Aorta (tissue), 5 donors: ENCODE data around the gene KCND2. TPM values are rescaled to one million over a fixed set of nuclear protein-coding genes. Genes with fewer than 3 reads are reported as not detected.

Experiments used
- ATAC-seq: fragments of 200-7000 bp; cut with Tn5 transposase; one replicate; pipeline ENCODE4 v1.9.1; 2022; ENCODE audit warnings: moderate library complexity; ENCODE audit not compliant: low FRiP score
- DNase-seq, 2 donors: peaks; one replicate each; pipeline ENCODE4 v3.0.0-alpha.2; 2020
- H3K27ac ChIP-seq, 2 donors: one replicate each; pipeline ENCODE4 v1.5.1; 2013; ENCODE audit warnings: low read length in 2 of 2, mild to moderate bottlenecking in 2 of 2, moderate library complexity in 2 of 2, control low read depth in 1 of 2, inconsistent platforms in 1 of 2, low read depth in 1 of 2
- H3K27me3 ChIP-seq, 2 donors: one replicate each; pipeline ENCODE4 v1.6.1; 2013; ENCODE audit warnings: control low read depth in 1 of 2, low read length in 1 of 2, mild to moderate bottlenecking in 1 of 2, moderate library complexity in 1 of 2; ENCODE audit not compliant: insufficient read depth in 2 of 2, control insufficient read depth in 1 of 2
- H3K36me3 ChIP-seq, 2 donors: one replicate each; pipeline ENCODE4 v1.6.1; 2013; ENCODE audit warnings: control low read depth in 1 of 2, low read length in 1 of 2, mild to moderate bottlenecking in 1 of 2; ENCODE audit not compliant: insufficient read depth in 2 of 2, control insufficient read depth in 1 of 2
- H3K4me1 ChIP-seq, 2 donors: one replicate each; pipeline ENCODE4 v1.6.1; 2013; ENCODE audit warnings: low read length in 2 of 2, control low read depth in 1 of 2, mild to moderate bottlenecking in 1 of 2, moderate library complexity in 1 of 2; ENCODE audit not compliant: insufficient read depth in 2 of 2, control insufficient read depth in 1 of 2
- H3K4me3 ChIP-seq, 2 donors: one replicate each; pipeline ENCODE4 v1.5.1; 2013; ENCODE audit warnings: low read length in 2 of 2, control low read depth in 1 of 2, mild to moderate bottlenecking in 1 of 2
- H3K9me3 ChIP-seq: one replicate; pipeline ENCODE4 v1.6.1; 2013; ENCODE audit warnings: mild to moderate bottlenecking, low read length; ENCODE audit not compliant: control insufficient read depth
- WGBS, 2 donors: extraction: QIAGEN DNeasy Blood & Tissue Kit; methylation state at CpG; one replicate each; pipeline ENCODE4 v1.1.7; 2013; 5-methylcytosine and 5-hydroxymethylcytosine counted together
- intact Hi-C, 2 donors: fragments of 100-400 bp; cut with DNase I; formaldehyde crosslinking; loops; one replicate each; pipeline versions ENCODE4 v1.14.2 to v1.15.0; 2022
- polyA plus RNA-seq, 2 donors: library from polyadenylated mRNA; stranded (reverse); fragments of 200-250 nt; gene quantifications; one replicate each; pipeline ENCODE4 v1.2.3, GENCODE V29; 2013
- total RNA-seq, 2 donors: library from RNA; stranded (reverse); fragmentation: NEBNext Ultra II Directional; extraction: Animal tissue kit (Norgen Biotek cat#: 25700); gene quantifications; one replicate each; pipeline ENCODE4 v1.2.1, GENCODE V29; 2021
- donor health status: healthy with polysubstance abuse.
- donor health status: Bipolar disorder and iron deficiency.
- donor health status: DM: no; HTN: no; CAD: no.
- donor health status: DM: no; HTN: no; CAD: no.
- donor health status: DM: yes; HTN: yes; CAD: no.

The KCND2 gene
- total and polyA plus RNA-seq, 4 donors, result 1.9 to 4.2 TPM; not detected in 2

- H3K27me3 ChIP-seq, result no peaks in the 10 kb centered on the region
- H3K9me3 ChIP-seq, result no peaks in the 10 kb centered on the region
- no peaks in the 10 kb centered on the region for H3K36me3 ChIP-seq
- no peak overlapping the region for H3K4me3 ChIP-seq
- intact Hi-C loops, result no loop called here
- H3K27ac ChIP-seq, result no peak overlapping the region
- no peaks in the 10 kb centered on the region for H3K4me1 ChIP-seq
- ATAC-seq (no peak), DNase-seq (no peak)
Measured at GRCh38 chr7:120505770-120506169, 232.8 kb downstream of the KCND2 start.

GRCh38 chr7:120512701-120513100 is 239.7 kb downstream of the KCND2 start:
- 69 to 72% methylated on average over 3 of the region's 3 CpGs for WGBS, 2 donors
- Histone ChIP-seq H3K27ac (no peak overlapping the region), H3K27me3 (no peaks in the 10 kb centered on the region), H3K4me3 (no peak overlapping the region), H3K9me3 (no peaks in the 10 kb centered on the region), H3K4me1 (no peaks in the 10 kb centered on the region), H3K36me3 (no peaks in the 10 kb centered on the region)
- ATAC-seq, result no peak
- DNase-seq, result no peak
- intact Hi-C loops, result no loop called here

- no peak for ATAC-seq
Measured at GRCh38 chr7:120519224-120519623, 246.2 kb downstream of the KCND2 start.

GRCh38 chr7:120521761-120522737 is 249.1 kb downstream of the KCND2 start:
- WGBS, 2 donors, result 51% methylated on average over 4 of the region's 4 CpGs
- intact Hi-C loops, result no loop called here
- ATAC-seq (no peak), DNase-seq (no peak)
- Histone ChIP-seq H3K4me1 (no peaks in the 10 kb centered on the region), H3K9me3 (no peaks in the 10 kb centered on the region), H3K27ac (no peak overlapping the region), H3K27me3 (no peaks in the 10 kb centered on the region), H3K36me3 (no peaks in the 10 kb centered on the region), H3K4me3 (no peak overlapping the region)

More at GRCh38 chr7:120519224-120519623, 246.2 kb downstream of the KCND2 start:
- Histone ChIP-seq H3K4me3 (no peak overlapping the region), H3K9me3 (no peaks in the 10 kb centered on the region), H3K36me3 (no peaks in the 10 kb centered on the region), H3K27me3 (no peaks in the 10 kb centered on the region), H3K27ac (no peak overlapping the region), H3K4me1 (no peaks in the 10 kb centered on the region)
- intact Hi-C loops, result no loop called here
- WGBS, 2 donors, result 77% methylated on average over 3 of the region's 3 CpGs
- no peak for DNase-seq

- Histone ChIP-seq H3K4me1 (no peaks in the 10 kb centered on the region), H3K27ac (no peak overlapping the region), H3K36me3 (no peaks in the 10 kb centered on the region), H3K4me3 (no peak overlapping the region), H3K27me3 (no peaks in the 10 kb centered on the region), H3K9me3 (no peaks in the 10 kb centered on the region)
- ATAC-seq (no peak), DNase-seq (no peak)
- intact Hi-C loops, result no loop called here
- 91% methylated on average over 7 of the region's 7 CpGs for WGBS, 2 donors
Measured at GRCh38 chr7:120523985-120524384, 251.0 kb downstream of the KCND2 start.

- 86 to 87% methylated on average over 5 of the region's 5 CpGs for WGBS, 2 donors
Measured at GRCh38 chr7:120526902-120527509, 254.0 kb downstream of the KCND2 start.

GRCh38 chr7:120529736-120530135 is 256.8 kb downstream of the KCND2 start:
- Histone ChIP-seq H3K36me3 (no peaks in the 10 kb centered on the region), H3K27me3 (no peaks in the 10 kb centered on the region), H3K4me1 (no peaks in the 10 kb centered on the region), H3K27ac (no peak overlapping the region), H3K4me3 (no peak overlapping the region), H3K9me3 (no peaks in the 10 kb centered on the region)
- no peak for ATAC-seq
- intact Hi-C loops, result no loop called here
- no peak for DNase-seq
- WGBS, 2 donors, result 94 to 97% methylated on average over 5 of the region's 5 CpGs

More at GRCh38 chr7:120526902-120527509, 254.0 kb downstream of the KCND2 start:
- Histone ChIP-seq H3K27me3 (no peaks in the 10 kb centered on the region), H3K9me3 (no peaks in the 10 kb centered on the region), H3K36me3 (no peaks in the 10 kb centered on the region), H3K4me1 (no peaks in the 10 kb centered on the region), H3K27ac (no peak overlapping the region), H3K4me3 (no peak overlapping the region)
- intact Hi-C loops, result no loop called here
- no peak for DNase-seq
- no peak for ATAC-seq

- no peak for DNase-seq
- no peaks in the 10 kb centered on the region for H3K27me3 ChIP-seq
Measured at GRCh38 chr7:120538335-120538734, 265.4 kb downstream of the KCND2 start.

GRCh38 chr7:120539321-120539720 is 266.3 kb downstream of the KCND2 start:
- 61 to 65% methylated on average over 5 of the region's 5 CpGs for WGBS, 2 donors
- ATAC-seq, result no peak

More at GRCh38 chr7:120538335-120538734, 265.4 kb downstream of the KCND2 start:
- no peak for ATAC-seq
- intact Hi-C loops, result no loop called here
- WGBS, 2 donors, result 87 to 94% methylated on average over 1 of the region's 1 CpG
- Histone ChIP-seq H3K27ac (no peak overlapping the region), H3K9me3 (peaks cover 3% of the 10 kb centered on the region), H3K4me3 (no peak overlapping the region), H3K4me1 (no peaks in the 10 kb centered on the region), H3K36me3 (no peaks in the 10 kb centered on the region)

More at GRCh38 chr7:120539321-120539720, 266.3 kb downstream of the KCND2 start:
- peaks cover 3% of the 10 kb centered on the region for H3K9me3 ChIP-seq
- DNase-seq, result no peak
- intact Hi-C loops, result no loop called here
- no peak overlapping the region for H3K4me3 ChIP-seq
- no peaks in the 10 kb centered on the region for H3K4me1 ChIP-seq
- H3K27me3 ChIP-seq, result no peaks in the 10 kb centered on the region
- H3K27ac ChIP-seq, result no peak overlapping the region
- no peaks in the 10 kb centered on the region for H3K36me3 ChIP-seq
